Panc1 (cell line): Measurements from ENCODE around the gene TBC1D7.

Source experiments
- POLR2AphosphoS5 ChIP-seq: IDR thresholded peaks from 2 replicates; pipeline ENCODE4 v1.6.1; 2012; ENCODE audit warnings: mild to moderate bottlenecking, low read depth, low read length, moderate library complexity
- TF ChIP-seq, protein P1 (sequence below): fragments of 450-650 bp; IDR thresholded peaks from 2 replicates; pipeline ENCODE4 v1.5.1; 2017; ENCODE audit warnings: mild to moderate bottlenecking

DNA sequence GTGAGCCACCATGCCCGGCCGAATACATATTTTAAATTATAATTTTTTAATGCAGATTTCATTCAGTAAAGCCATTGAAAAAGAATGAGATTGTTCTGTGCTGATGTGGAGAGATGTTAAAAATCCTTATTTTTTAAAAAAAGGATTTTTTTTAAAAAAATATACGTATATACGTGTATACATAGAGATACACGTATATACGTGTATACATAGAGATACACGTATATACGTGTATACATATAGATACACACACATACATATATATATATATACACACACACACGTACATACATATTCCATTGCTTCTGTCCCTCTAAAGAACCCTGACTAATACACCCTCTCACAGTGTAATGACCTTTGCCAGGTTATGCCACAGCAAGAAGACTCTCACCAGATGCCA, 23.8 kb upstream of the TBC1D7 start:
- TF ChIP-seq, protein P1, sequence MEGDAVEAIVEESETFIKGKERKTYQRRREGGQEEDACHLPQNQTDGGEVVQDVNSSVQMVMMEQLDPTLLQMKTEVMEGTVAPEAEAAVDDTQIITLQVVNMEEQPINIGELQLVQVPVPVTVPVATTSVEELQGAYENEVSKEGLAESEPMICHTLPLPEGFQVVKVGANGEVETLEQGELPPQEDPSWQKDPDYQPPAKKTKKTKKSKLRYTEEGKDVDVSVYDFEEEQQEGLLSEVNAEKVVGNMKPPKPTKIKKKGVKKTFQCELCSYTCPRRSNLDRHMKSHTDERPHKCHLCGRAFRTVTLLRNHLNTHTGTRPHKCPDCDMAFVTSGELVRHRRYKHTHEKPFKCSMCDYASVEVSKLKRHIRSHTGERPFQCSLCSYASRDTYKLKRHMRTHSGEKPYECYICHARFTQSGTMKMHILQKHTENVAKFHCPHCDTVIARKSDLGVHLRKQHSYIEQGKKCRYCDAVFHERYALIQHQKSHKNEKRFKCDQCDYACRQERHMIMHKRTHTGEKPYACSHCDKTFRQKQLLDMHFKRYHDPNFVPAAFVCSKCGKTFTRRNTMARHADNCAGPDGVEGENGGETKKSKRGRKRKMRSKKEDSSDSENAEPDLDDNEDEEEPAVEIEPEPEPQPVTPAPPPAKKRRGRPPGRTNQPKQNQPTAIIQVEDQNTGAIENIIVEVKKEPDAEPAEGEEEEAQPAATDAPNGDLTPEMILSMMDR, result no peak
- TF ChIP-seq POLR2AphosphoS5, result no peak
